Measurements from ENCODE around the gene CRACR2B.

GRCh38 chr11:811446-812245 is 16.1 kb upstream of the CRACR2B start:
- no peak for TF ChIP-seq SP1 (IDR thresholded peaks at IDR 0.05)
- TF ChIP-seq SP1 (CRISPR knock-in tag; IDR thresholded peaks at IDR 0.05), result no peak
- TF ChIP-seq PRDM10 (CRISPR knock-in tag; IDR thresholded peaks at IDR 0.05; ENCODE audit: low read depth), result no peak
- no peak for TF ChIP-seq JDP2 (CRISPR knock-in tag; IDR thresholded peaks at IDR 0.05; ENCODE audit: borderline replicate concordance)
- TF ChIP-seq ZSCAN5A (CRISPR knock-in tag; IDR thresholded peaks at IDR 0.05; ENCODE audit: borderline replicate concordance), result no peak

All from HepG2 (cell line).